Activated CD8-positive, alpha-beta memory T cell treated with anti-CD3 and anti-CD28 coated beads, Interleukin-2, amount 50 U/mL, for 24 hours (primary cell): ENCODE data around the gene EPN2.

ENCODE experiments used
- DNase-seq: peaks from one replicate; pipeline ENCODE4 v3.0.0-alpha.2; 2020; ENCODE audit errors: extremely low read depth

Gene EPN2

GRCh38 chr17:19331134-19331533 lies 94.0 kb downstream of the EPN2 start:
- DNase-seq, result no peak

- no peak for DNase-seq
Observed at GRCh38 chr17:19331543-19332245, 94.5 kb downstream of the EPN2 start.

- DNase-seq, result no peak
Observed at GRCh38 chr17:19332371-19333131, 95.4 kb downstream of the EPN2 start.

- no peak for DNase-seq
Observed at GRCh38 chr17:19333132-19333440, 95.9 kb downstream of the EPN2 start.

- DNase-seq, result no peak
Observed at GRCh38 chr17:19333736-19334290, 96.6 kb downstream of the EPN2 start.

GRCh38 chr17:19334331-19334730 lies 97.2 kb downstream of the EPN2 start:
- DNase-seq, result no peak

GRCh38 chr17:19335951-19336631 lies 98.9 kb downstream of the EPN2 start:
- no peak for DNase-seq

- DNase-seq, result no peak
Observed at GRCh38 chr17:19336938-19337711, 100.0 kb downstream of the EPN2 start.

GRCh38 chr17:19337712-19338023 lies 100.5 kb downstream of the EPN2 start:
- DNase-seq, result no peak

- DNase-seq, result peak; percentile 13
Observed at GRCh38 chr17:19338031-19338990, 101.1 kb downstream of the EPN2 start.

- DNase-seq, result no peak
Observed at GRCh38 chr17:19339341-19339815, 102.2 kb downstream of the EPN2 start.

- DNase-seq, result no peak
Observed at GRCh38 chr17:19341211-19341631, 104.1 kb downstream of the EPN2 start.

- no peak for DNase-seq
Observed at GRCh38 chr17:19341641-19342610, 104.8 kb downstream of the EPN2 start.

- no peak for DNase-seq
Observed at GRCh38 chr17:19342611-19343255, 105.6 kb downstream of the EPN2 start.

- no peak for DNase-seq
Observed at GRCh38 chr17:19343256-19343630, 106.1 kb downstream of the EPN2 start.

- no peak for DNase-seq
Observed at GRCh38 chr17:19343671-19344151, 106.5 kb downstream of the EPN2 start.

- DNase-seq, result no peak
Observed at GRCh38 chr17:19344311-19345066, 107.3 kb downstream of the EPN2 start.

GRCh38 chr17:19345067-19345460 lies 107.9 kb downstream of the EPN2 start:
- no peak for DNase-seq
